Prostate gland (tissue), 2 donors: ENCODE measurements around the gene PITPNC1. TPM values are rescaled to one million over a fixed set of nuclear protein-coding genes. Genes with fewer than 3 reads are reported as not detected.

Source experiments
- DNase-seq: peaks from one replicate; pipeline ENCODE4 v3.0.0-alpha.2; 2019; ENCODE audit warnings: low spot score
- H3K27ac ChIP-seq, 2 donors: fragments of 200-600 bp; sonication (generic); 2 replicates each; pipeline ENCODE4 v1.5.1; 2017 to 2019
- H3K27me3 ChIP-seq: fragments of 200-600 bp; sonication (generic); replicated peaks from 2 replicates; pipeline ENCODE4 v1.5.1; 2019; ENCODE audit not compliant: insufficient read depth
- H3K36me3 ChIP-seq, 2 donors: fragments of 200-600 bp; sonication (generic); 1 replicate in 1 of 2; 2 replicates in 1 of 2; pipeline versions ENCODE4 v1.5.1 to v1.8.1; 2017 to 2019
- H3K4me1 ChIP-seq: fragments of 200-600 bp; sonication (generic); replicated peaks from 2 replicates; pipeline ENCODE4 v1.5.1; 2019
- H3K4me3 ChIP-seq, 2 donors: fragments of 200-600 bp; sonication (generic); 2 replicates each; pipeline ENCODE4 v1.5.1; 2017 to 2019
- H3K9me3 ChIP-seq: fragments of 200-600 bp; sonication (generic); 2 replicates; pipeline ENCODE4 v1.5.1; 2017
- POLR2A ChIP-seq: fragments of 450-650 bp; IDR thresholded peaks from one replicate; pipeline ENCODE4 v1.6.1; 2016; ENCODE audit warnings: antibody characterized with exemption, mild to moderate bottlenecking
- POLR2AphosphoS5 ChIP-seq: sonication (generic); formaldehyde crosslinking; IDR thresholded peaks from one replicate; pipeline ENCODE4 v1.6.1; 2017; ENCODE audit warnings: antibody characterized with exemption
- WGBS: methylation state at CpG from one replicate; pipeline ENCODE4 v1.1.5; 2018; 5-methylcytosine and 5-hydroxymethylcytosine counted together
- intact Hi-C: fragments of 100-400 bp; cut with DNase I; formaldehyde crosslinking; loops from one replicate; pipeline ENCODE4 v1.14.2; 2022
- total RNA-seq, 2 donors: library from RNA; depleted of rRNA; stranded (reverse); fragments of >200 nt; gene quantifications; one replicate each; pipeline ENCODE4 v1.1.0, GENCODE V29; 2016
- TF ChIP-seq, protein P1 (sequence below), 4 experiments: fragments of 200-600 bp in 2 of 4; fragments of 450-650 bp in 2 of 4; sonication (generic) in 2 of 4; IDR thresholded peaks; 1 replicate in 3 of 4; 2 replicates in 1 of 4; pipeline ENCODE4 v1.5.1; 2016 to 2019; ENCODE audit warnings: antibody characterized with exemption in 4 of 4, mild to moderate bottlenecking in 2 of 4, moderate library complexity in 2 of 4

Gene PITPNC1
- total RNA-seq, 2 donors from 2014 or later, result 10.1 to 12.9 TPM

DNA sequence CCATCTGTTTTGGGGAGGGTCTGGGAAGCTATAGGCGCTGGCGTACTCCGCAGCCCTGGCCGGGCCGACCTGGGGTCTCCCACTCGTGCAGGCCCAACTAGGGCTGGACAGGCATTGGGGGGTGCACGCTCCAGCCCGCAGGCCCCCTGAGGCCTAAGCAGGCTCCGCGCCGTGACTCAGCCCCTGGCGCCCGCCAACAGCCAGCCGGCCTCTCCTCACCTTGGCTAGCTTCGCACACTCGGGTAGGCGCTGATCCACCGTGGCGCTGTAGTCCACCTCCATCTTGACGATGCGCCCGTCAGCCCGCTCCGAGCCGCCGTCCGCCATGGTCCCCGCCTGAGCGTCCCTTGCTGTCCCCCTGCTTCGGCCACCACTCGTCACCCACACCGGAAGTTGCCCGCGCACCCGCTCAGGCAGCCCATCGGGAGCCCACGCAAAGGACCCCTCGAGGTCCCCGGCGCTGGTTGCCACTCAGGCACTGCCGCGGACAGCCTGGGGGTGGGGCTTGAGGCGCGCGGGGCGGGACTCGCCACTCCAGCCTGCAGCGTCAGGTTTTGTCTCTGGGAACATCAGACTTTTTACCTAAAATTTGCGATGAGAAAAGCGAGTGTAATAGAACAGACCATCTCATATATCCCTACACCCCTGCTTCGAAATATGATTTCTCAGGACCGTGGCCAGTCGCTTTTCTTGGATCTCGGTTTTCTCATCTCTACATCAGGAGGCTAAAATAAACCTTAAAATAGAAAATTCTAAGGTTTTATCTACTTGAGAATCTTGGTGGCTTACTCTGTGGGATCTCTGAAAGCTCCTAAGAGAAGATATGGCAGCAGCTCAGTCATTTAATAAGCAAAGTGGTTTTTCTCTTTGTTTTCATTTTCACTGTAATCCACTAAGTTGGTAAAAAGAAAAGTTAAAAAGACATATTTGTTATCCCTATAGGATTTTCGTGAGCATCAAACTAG is 10.6 kb upstream of the PITPNC1 start, which contains the start of gene PSMD12:
Gene PSMD12 (minus strand): TSS at position 385 of the 965 bp plus-strand sequence. CDS start 58 bp downstream, at position 327.
- peak within 1 kb of the TSS; percentile 77 to 80 for H3K27ac ChIP-seq
- no peaks in the 10 kb centered on the region for H3K9me3 ChIP-seq
- H3K4me3 ChIP-seq, result peak within 1 kb of the TSS; percentile 84 to 92
- no peaks in the 10 kb centered on the region for H3K27me3 ChIP-seq
- intact Hi-C loops, result no loop called here
- peaks cover 15% of the 10 kb centered on the region for H3K4me1 ChIP-seq
- H3K36me3 ChIP-seq, result no peaks in the 10 kb centered on the region
- WGBS, result 2% methylated on average over 54 of the region's 55 CpGs
- TF ChIP-seq POLR2AphosphoS5, result peak; percentile 95
- peak; percentile 74 for TF ChIP-seq POLR2A
- TF ChIP-seq, protein P1, sequence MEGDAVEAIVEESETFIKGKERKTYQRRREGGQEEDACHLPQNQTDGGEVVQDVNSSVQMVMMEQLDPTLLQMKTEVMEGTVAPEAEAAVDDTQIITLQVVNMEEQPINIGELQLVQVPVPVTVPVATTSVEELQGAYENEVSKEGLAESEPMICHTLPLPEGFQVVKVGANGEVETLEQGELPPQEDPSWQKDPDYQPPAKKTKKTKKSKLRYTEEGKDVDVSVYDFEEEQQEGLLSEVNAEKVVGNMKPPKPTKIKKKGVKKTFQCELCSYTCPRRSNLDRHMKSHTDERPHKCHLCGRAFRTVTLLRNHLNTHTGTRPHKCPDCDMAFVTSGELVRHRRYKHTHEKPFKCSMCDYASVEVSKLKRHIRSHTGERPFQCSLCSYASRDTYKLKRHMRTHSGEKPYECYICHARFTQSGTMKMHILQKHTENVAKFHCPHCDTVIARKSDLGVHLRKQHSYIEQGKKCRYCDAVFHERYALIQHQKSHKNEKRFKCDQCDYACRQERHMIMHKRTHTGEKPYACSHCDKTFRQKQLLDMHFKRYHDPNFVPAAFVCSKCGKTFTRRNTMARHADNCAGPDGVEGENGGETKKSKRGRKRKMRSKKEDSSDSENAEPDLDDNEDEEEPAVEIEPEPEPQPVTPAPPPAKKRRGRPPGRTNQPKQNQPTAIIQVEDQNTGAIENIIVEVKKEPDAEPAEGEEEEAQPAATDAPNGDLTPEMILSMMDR (IDR thresholded peaks at IDR 0.05), result peak in 1 of 4 experiments; percentile 22
- peak; percentile 89 for DNase-seq

DNA sequence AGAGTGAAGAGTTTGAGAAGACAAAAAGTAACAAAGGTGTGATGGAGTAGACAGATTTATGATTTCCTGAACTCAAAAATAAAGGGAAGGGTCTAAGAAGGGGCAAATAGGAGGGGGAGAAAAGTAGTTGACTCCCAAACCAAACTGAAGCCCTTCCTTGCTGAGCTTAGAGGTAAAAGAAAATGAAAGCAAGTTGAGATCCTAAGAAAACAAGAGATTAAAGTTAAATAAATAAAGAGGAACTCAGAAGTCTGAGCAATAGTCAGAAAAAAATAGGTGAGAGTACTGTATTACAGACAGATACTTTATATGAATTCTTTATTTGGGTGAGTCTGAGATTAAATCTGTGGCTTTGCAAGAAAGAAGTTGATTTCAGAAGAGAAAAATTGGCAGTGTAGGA is 7.4 kb upstream of the PITPNC1 start:
- Histone ChIP-seq H3K27ac (peak overlapping the region; percentile 61 to 80), H3K4me3 (no peak overlapping the region), H3K27me3 (no peaks in the 10 kb centered on the region), H3K9me3 (no peaks in the 10 kb centered on the region), H3K4me1 (peaks cover 4% of the 10 kb centered on the region), H3K36me3 (no peaks in the 10 kb centered on the region)
- intact Hi-C loops, result loop anchor here (10.0 kb wide), 1 partner anchor 455 kb away; the partner anchor contains the start of gene BPTF
- DNase-seq, result no peak
- TF ChIP-seq POLR2AphosphoS5, result peak; percentile 34
- TF ChIP-seq, protein P1 (IDR thresholded peaks at IDR 0.05), result no peak

DNA sequence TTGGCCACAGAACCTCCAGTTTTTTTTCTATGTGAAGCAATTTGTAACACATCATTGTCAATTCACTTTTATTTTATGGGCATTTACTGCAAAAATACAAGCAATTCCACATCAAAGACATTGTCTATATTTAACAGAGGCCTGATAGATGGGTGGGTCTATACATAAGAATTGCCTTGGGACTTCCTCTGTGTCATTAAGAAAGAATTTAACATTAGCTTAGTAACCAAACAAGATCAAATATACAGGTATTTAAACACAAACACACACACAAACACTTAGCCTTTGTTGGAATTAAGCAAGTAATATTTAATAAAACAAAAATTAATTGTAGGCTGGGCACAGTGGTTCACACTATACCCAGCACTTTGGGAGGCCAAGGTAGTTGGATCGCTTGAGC is 4.3 kb upstream of the PITPNC1 start:
- intact Hi-C loops, result loop anchor here (10.0 kb wide), 1 partner anchor 452 kb away; the partner anchor contains the start of gene BPTF
- no peak for TF ChIP-seq POLR2A
- TF ChIP-seq POLR2AphosphoS5, result no peak
- TF ChIP-seq, protein P1 (IDR thresholded peaks at IDR 0.05), result no peak

DNA sequence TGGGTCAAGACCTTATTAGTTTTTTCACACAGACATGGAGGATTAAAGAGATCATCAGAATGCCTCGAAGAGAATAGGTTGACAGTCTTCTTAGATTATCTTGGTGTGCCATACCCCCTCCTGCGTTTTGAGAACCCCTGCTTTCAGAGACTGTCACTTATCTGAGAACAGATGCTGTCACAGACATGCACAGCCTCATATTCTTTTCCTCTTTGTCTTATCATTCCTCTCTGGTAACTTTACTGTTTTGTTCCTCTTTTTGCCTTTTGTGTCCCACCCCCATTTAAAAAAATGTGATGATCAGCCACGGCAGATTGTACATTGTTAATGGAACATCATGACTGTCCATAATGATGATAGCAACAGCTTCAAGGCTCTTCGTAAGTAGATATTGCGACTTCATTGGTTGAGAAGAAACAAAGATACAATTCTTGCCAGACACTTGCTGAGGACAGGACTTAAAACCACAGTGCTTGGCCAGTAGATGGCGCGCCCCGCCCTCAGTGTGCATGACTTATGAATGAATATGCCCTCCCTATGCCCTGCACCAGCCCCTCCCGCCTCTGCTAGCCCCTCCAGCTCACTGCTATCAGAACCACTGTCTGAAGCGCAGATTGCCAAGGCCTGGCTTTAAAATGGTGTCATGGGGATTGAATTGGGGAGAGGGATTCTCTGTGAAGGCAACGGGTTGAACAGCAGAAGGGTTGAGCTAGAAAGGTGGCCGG is 2.6 kb upstream of the PITPNC1 start:
- WGBS, result 14% methylated on average over 12 of the region's 12 CpGs
- TF ChIP-seq, protein P1 (IDR thresholded peaks at IDR 0.05), result peak; percentile 34 to 83 (median 80)
- TF ChIP-seq POLR2A (no peak), POLR2AphosphoS5 (peak; percentile 50)
- DNase-seq, result peak; percentile 87

More for the DNA sequence above, 4.3 kb upstream of the PITPNC1 start:
- no peak for DNase-seq
- H3K4me1 ChIP-seq, result peaks cover 5% of the 10 kb centered on the region
- 96% methylated on average over 1 of the region's 1 CpG for WGBS
- no peaks in the 10 kb centered on the region for H3K9me3 ChIP-seq
- no peak overlapping the region for H3K27ac ChIP-seq
- no peaks in the 10 kb centered on the region for H3K36me3 ChIP-seq
- no peaks in the 10 kb centered on the region for H3K27me3 ChIP-seq
- H3K4me3 ChIP-seq, result no peak overlapping the region

More for the DNA sequence above, 2.6 kb upstream of the PITPNC1 start:
- no peak overlapping the region for H3K4me3 ChIP-seq
- H3K9me3 ChIP-seq, result no peaks in the 10 kb centered on the region
- H3K36me3 ChIP-seq, result no peaks in the 10 kb centered on the region
- H3K27ac ChIP-seq, result no peak overlapping the region
- H3K4me1 ChIP-seq, result peaks cover 9% of the 10 kb centered on the region
- no peaks in the 10 kb centered on the region for H3K27me3 ChIP-seq
- intact Hi-C loops, result loop anchor here (5.0 to 10.0 kb wide), 2 partner anchors 313 to 450 kb away; partner anchors contain the start of gene BPTF
